ENCODE measurements around the gene CERS6.

DNA sequence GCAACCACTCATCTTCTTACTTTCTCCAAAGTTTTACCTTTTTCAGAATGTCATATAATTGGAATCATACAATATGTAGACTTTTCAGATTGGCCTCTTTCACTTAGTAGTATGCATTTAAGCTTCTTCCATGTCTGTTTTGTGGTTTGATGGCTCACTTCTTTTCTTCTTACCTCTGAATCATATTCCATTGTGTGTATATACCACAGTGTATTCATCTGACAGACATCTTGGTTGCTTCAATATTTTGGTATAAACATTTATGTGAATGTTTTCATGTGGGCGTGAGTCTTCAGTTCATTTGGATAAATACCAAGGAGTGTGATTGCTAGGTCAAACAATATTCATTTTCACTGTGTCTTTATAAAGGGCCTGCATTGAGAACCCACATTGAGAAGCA, 210.3 kb downstream of the CERS6 start:
- TF ChIP-seq, protein P1, sequence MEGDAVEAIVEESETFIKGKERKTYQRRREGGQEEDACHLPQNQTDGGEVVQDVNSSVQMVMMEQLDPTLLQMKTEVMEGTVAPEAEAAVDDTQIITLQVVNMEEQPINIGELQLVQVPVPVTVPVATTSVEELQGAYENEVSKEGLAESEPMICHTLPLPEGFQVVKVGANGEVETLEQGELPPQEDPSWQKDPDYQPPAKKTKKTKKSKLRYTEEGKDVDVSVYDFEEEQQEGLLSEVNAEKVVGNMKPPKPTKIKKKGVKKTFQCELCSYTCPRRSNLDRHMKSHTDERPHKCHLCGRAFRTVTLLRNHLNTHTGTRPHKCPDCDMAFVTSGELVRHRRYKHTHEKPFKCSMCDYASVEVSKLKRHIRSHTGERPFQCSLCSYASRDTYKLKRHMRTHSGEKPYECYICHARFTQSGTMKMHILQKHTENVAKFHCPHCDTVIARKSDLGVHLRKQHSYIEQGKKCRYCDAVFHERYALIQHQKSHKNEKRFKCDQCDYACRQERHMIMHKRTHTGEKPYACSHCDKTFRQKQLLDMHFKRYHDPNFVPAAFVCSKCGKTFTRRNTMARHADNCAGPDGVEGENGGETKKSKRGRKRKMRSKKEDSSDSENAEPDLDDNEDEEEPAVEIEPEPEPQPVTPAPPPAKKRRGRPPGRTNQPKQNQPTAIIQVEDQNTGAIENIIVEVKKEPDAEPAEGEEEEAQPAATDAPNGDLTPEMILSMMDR (optimal IDR thresholded peaks at IDR 0.05 in 1 of 3, IDR thresholded peaks at IDR 0.05 in 1 of 3, conservative IDR thresholded peaks at IDR 0.05 in 1 of 3; ENCODE audit: extremely low read depth in 1 of 3, insufficient read depth in 2 of 3, low read length in 3 of 3): no peak
- no peak for TF ChIP-seq EZH2 (IDR thresholded peaks at IDR 0.05; ENCODE audit: low read length)
